Gastrocnemius medialis (tissue), 4 donors: ENCODE data around the gene BOLA1. TPM values are rescaled to one million over a fixed set of nuclear protein-coding genes. Genes with fewer than 3 reads are reported as not detected.
A peak's percentile ranks its signal among the peaks of the same experiment; 100 is the strongest.

Experiments used
- ATAC-seq, 2 donors: fragments of 150-250 bp; one replicate each; pipeline ENCODE4 v1.9.1; 2016
- DNase-seq, 2 donors: peaks; one replicate each; pipeline ENCODE4 v3.0.0-alpha.2; 2019
- H3K27ac ChIP-seq, 4 donors: fragments of 200-600 bp; sonication (generic); 1 replicate in 1 of 4; 2 replicates in 3 of 4; pipeline ENCODE4 v1.5.1; 2016 to 2018; ENCODE audit warnings: mild to moderate bottlenecking in 2 of 4, moderate library complexity in 1 of 4
- H3K27me3 ChIP-seq, 3 donors: fragments of 200-600 bp; sonication (generic) in 2 of 3; 1 replicate in 1 of 3; 2 replicates in 2 of 3; pipeline versions ENCODE4 v1.5.1 to v1.6.0; 2016 to 2019; ENCODE audit warnings: mild to moderate bottlenecking in 1 of 3, moderate library complexity in 1 of 3
- H3K36me3 ChIP-seq, 2 donors: fragments of 200-600 bp; sonication (generic) in 1 of 2; one replicate each; pipeline ENCODE4 v1.5.1; 2017 to 2018
- H3K4me1 ChIP-seq, 2 donors: fragments of 200-600 bp; sonication (generic) in 1 of 2; one replicate each; pipeline ENCODE4 v1.5.1; 2016 to 2017; ENCODE audit warnings: mild to moderate bottlenecking in 2 of 2
- H3K4me3 ChIP-seq, 4 donors: fragments of 200-600 bp; sonication (generic) in 3 of 4; 1 replicate in 1 of 4; 2 replicates in 3 of 4; pipeline ENCODE4 v1.5.1; 2016 to 2019; ENCODE audit warnings: mild to moderate bottlenecking in 2 of 4
- H3K9me3 ChIP-seq, 3 donors: fragments of 200-600 bp; sonication (generic) in 2 of 3; 1 replicate in 1 of 3; 2 replicates in 2 of 3; pipeline ENCODE4 v1.5.1; 2016 to 2019
- POLR2A ChIP-seq, 2 donors: fragments of 450-650 bp; IDR thresholded peaks; one replicate each; pipeline ENCODE4 v1.6.1; 2017; ENCODE audit warnings: antibody characterized with exemption in 2 of 2, mild to moderate bottlenecking in 2 of 2, moderate library complexity in 2 of 2
- in situ Hi-C, 4 donors: fragments of 200-750 bp; cut with MboI; loops; one replicate each; pipeline versions ENCODE4 v1.15.0 to v1.8.0; 2017; ENCODE audit warnings: low sequenced_read_pairs in 4 of 4
- intact Hi-C: fragments of 100-400 bp; cut with DNase I; formaldehyde crosslinking; loops from one replicate; pipeline ENCODE4 v1.15.1; 2023; ENCODE audit warnings: low total_unique reads
- total RNA-seq, 4 donors: library from RNA; depleted of rRNA; stranded (reverse); fragments of >200 nt; gene quantifications; one replicate each; pipeline versions ENCODE4 v1.1.0 to v1.2.3, GENCODE V29; 2016
- TF ChIP-seq, protein P1 (sequence below), 5 experiments: fragments of 450-650 bp in 3 of 5; fragments of 200-600 bp in 2 of 5; sonication (generic) in 2 of 5; IDR thresholded peaks in 4 of 5; conservative IDR thresholded peaks in 1 of 5; 1 replicate in 4 of 5; 2 replicates in 1 of 5; pipeline ENCODE4 v1.5.1; 2016 to 2019; ENCODE audit warnings: antibody characterized with exemption in 5 of 5, mild to moderate bottlenecking in 3 of 5, moderate library complexity in 3 of 5

Gene BOLA1
- total RNA-seq, 4 donors from 2014 or later, result 17.0 to 35.4 (median 28.7) TPM

DNA sequence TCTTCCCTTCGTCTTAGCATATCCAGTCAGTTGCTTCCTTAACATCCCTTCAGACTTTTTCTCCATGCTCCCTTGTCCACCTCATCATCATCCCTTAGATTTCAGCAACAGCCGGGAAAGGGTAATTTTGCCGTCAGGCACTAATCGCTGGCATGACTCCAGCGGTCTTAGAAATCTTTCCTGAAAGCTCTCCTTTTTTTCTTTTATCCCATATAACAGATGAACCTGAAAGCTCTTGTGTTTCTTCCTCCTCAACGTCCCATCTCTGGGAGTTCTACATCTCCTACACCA lies 10.4 kb upstream of the BOLA1 start:
- H3K4me3 ChIP-seq, result peak overlapping the region; percentile 64 to 87 (median 81)
- ATAC-seq (no peak), DNase-seq (no peak)
- in situ Hi-C loops, result no loop called here
- TF ChIP-seq, protein P1, sequence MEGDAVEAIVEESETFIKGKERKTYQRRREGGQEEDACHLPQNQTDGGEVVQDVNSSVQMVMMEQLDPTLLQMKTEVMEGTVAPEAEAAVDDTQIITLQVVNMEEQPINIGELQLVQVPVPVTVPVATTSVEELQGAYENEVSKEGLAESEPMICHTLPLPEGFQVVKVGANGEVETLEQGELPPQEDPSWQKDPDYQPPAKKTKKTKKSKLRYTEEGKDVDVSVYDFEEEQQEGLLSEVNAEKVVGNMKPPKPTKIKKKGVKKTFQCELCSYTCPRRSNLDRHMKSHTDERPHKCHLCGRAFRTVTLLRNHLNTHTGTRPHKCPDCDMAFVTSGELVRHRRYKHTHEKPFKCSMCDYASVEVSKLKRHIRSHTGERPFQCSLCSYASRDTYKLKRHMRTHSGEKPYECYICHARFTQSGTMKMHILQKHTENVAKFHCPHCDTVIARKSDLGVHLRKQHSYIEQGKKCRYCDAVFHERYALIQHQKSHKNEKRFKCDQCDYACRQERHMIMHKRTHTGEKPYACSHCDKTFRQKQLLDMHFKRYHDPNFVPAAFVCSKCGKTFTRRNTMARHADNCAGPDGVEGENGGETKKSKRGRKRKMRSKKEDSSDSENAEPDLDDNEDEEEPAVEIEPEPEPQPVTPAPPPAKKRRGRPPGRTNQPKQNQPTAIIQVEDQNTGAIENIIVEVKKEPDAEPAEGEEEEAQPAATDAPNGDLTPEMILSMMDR (IDR thresholded peaks at IDR 0.05 in 4 of 5, conservative IDR thresholded peaks at IDR 0.05 in 1 of 5), result no peak
- TF ChIP-seq POLR2A (IDR thresholded peaks at IDR 0.05), result no peak
- peak overlapping the region; percentile 95 to 99 (median 98) for H3K27ac ChIP-seq
- peaks cover 15 to 16% of the 10 kb centered on the region in 2 donors for H3K4me1 ChIP-seq
- H3K9me3 ChIP-seq, result no peaks in the 10 kb centered on the region
- no peaks in the 10 kb centered on the region for H3K27me3 ChIP-seq
- no peaks in the 10 kb centered on the region for H3K36me3 ChIP-seq
- intact Hi-C loops, result loop anchor here (1.0 to 2.0 kb wide), 2 partner anchors 38 to 50 kb away; partner anchors contain the start of gene SF3B4

DNA sequence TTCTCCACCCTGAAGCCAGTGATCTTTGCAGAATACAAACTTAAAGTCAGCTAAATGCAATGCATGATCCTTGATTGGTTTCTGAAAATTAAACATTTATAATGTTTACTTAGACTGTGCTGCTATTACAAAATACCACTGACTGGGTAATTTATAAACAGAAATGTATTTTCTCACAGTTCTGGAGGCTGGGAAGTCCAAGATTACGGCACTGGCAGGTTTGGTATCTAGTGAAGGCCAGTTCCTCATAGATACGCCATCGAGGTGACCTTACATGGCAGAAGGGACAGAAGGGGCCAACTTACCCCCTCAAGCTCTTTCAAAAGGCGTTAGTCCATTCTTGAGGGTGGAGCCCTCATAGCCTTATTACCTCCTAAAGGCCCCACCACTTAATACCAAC lies 2.8 kb upstream of the BOLA1 start:
- no peak overlapping the region for H3K27ac ChIP-seq
- H3K4me1 ChIP-seq, result peaks cover 11% of the 10 kb centered on the region in 2 donors
- no peak for DNase-seq
- no peak overlapping the region for H3K4me3 ChIP-seq
- no peak for TF ChIP-seq POLR2A (IDR thresholded peaks at IDR 0.05)
- no peaks in the 10 kb centered on the region for H3K9me3 ChIP-seq
- H3K36me3 ChIP-seq, result no peaks in the 10 kb centered on the region
- no peak for ATAC-seq
- in situ Hi-C loops, result no loop called here
- intact Hi-C loops, result no loop called here
- H3K27me3 ChIP-seq, result no peaks in the 10 kb centered on the region

DNA sequence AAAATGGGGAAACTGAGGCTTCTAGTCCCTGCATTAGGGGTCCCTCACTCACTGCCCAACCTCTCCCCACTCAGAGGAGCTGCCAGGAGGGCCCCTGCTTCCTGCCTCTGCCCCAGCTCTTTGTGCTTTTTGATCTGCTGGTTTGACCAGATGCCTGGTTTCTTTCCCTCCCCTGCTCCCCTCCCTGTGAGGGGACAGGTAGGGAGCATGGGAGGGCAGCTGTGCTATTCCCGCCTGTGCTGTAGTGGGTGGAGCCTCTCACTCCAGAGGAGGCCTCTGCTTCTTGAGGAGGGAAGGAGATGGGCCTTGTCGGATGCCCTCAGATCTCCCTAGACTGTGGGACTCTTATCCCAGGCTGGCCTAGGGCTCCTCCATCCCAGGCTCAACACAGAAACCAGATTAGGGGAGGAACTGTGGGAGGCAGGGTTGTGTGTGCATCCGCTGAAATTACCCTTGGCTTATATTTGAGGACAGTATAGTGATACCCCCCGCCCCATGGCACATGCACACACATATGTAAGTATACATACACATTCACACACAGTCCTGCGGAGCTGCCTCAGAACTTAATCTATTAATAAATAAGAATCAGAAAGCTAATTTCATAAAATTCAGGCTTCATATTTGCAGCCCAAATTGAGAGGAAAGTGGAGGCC lies 4.6 kb downstream of the BOLA1 start:
- in situ Hi-C loops, result no loop called here
- no peak for DNase-seq
- Histone ChIP-seq H3K36me3 (no peaks in the 10 kb centered on the region), H3K4me3 (no peak overlapping the region), H3K9me3 (no peaks in the 10 kb centered on the region), H3K4me1 (peaks cover 11% of the 10 kb centered on the region in 2 donors), H3K27me3 (no peaks in the 10 kb centered on the region), H3K27ac (no peak overlapping the region)
- ATAC-seq, result no peak
- intact Hi-C loops, result no loop called here
- no peak for TF ChIP-seq POLR2A (IDR thresholded peaks at IDR 0.05)
- TF ChIP-seq, protein P1 (IDR thresholded peaks at IDR 0.05 in 4 of 5, conservative IDR thresholded peaks at IDR 0.05 in 1 of 5), result no peak

DNA sequence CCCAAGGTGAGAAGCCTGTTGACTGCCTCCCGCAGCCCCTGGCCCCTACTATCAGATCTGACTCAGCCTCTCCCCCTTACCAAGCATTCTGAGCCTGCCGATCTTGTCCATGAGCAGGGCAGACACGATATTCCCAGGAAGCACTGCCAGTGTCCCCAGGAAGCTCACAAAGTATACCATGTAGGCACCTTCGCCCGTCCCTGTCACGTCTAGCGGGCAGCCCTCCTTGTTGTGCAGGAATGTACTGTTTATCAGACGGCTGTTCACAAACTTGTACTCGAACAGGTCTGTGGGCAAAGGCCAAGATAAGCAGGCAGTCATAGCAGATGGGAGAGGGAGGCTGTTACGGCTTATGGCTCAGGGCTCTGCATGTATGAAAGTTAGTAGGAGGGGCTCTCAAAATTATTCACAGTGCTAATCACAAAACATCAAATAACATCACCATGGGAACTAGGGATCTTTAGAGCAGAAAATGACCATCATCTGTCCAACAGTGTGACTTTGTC lies 7.3 kb downstream of the BOLA1 start:
- Histone ChIP-seq H3K4me1 (no peaks in the 10 kb centered on the region), H3K27me3 (no peaks in the 10 kb centered on the region), H3K9me3 (no peaks in the 10 kb centered on the region), H3K4me3 (no peak overlapping the region), H3K36me3 (no peaks in the 10 kb centered on the region), H3K27ac (no peak overlapping the region)
- DNase-seq (no peak), ATAC-seq (no peak)
- in situ Hi-C loops (no loop called here), intact Hi-C loops (no loop called here)
- TF ChIP-seq, protein P1 (IDR thresholded peaks at IDR 0.05 in 4 of 5, conservative IDR thresholded peaks at IDR 0.05 in 1 of 5), result no peak
- no peak for TF ChIP-seq POLR2A (IDR thresholded peaks at IDR 0.05)

DNA sequence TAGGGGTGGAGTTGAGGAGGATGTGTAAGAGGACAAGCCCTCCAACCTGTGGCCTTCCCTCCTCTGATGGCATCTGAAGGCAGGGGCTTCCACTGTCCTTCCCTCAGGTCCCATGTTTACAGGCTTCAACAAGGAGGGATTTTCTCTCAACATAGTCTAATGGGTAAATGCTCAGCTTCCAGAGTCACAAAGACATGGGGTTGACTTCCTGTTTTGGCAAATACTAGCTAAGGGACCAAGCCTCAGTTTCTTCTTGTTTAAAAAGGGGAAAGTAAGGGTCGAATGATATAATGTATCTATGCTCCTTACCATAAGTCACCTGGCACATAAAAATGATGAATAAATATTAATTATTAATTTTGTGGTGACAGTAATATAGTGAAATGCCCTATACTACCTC lies 15.2 kb downstream of the BOLA1 start:
- DNase-seq (no peak), ATAC-seq (no peak)
- Histone ChIP-seq H3K9me3 (no peaks in the 10 kb centered on the region), H3K27ac (no peak overlapping the region), H3K36me3 (no peaks in the 10 kb centered on the region), H3K27me3 (peaks cover 11 to 19% (median 13%) of the 10 kb centered on the region in 3 donors), H3K4me1 (no peaks in the 10 kb centered on the region), H3K4me3 (no peak overlapping the region)
- intact Hi-C loops (no loop called here), in situ Hi-C loops (no loop called here)
- no peak for TF ChIP-seq POLR2A (IDR thresholded peaks at IDR 0.05)
- TF ChIP-seq, protein P1 (IDR thresholded peaks at IDR 0.05 in 4 of 5, conservative IDR thresholded peaks at IDR 0.05 in 1 of 5), result no peak
